ENCODE data around the gene RSAD1.

Gene RSAD1

DNA sequence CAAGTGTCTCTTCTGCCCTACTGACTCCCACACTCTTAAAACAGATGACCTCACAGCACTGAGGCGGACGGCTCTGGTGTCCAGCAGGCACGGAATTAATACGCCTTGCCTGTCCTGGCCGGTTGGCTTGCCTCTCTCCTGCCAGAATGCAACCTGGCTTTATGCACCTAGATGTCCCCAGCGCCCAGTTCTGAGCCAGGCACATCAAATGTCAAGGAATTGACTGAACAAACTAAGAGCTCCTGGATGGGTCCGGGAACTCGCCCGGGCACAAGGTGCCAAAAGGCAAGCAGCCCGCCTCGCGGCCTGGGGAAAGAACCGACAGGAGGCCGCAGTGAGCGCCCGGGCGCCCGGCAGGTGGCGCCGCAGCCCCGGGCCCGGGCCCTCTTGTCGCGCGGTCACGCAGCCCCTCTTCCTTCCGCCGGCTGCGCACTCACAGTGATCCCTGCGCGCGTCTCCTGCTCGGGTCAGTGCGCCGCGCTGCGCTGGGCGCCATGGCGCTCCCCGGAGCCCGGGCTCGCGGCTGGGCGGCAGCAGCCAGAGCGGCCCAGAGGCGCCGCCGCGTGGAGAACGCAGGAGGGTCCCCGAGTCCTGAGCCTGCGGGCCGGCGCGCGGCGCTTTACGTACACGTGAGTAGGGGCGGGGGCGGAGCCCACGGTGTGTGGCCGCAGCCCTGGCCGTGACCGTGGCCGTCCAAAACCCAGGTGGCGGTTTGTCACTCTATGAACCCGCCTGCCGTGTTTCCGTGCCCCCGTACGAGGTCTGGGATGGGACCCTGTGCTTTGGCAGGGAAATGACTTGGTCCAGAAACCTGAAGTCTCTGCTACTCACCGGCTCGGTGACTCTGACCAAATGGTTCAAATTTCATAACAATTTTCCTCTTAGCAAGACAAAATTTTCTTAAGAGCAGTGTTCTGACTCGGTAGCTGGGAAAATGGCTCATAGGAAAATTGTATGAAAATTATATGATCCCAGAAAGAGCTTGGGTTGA is at the start of gene RSAD1:
TSS of gene RSAD1 (plus strand) at position 470 of the 991 bp plus-strand sequence. CDS start at position 495, 25 bp downstream.
- intact Hi-C loops (cut with DNase I): loop anchor here (1.0 kb wide), 1 partner anchor 116 kb away; no protein-coding TSS in a partner anchor
- DNase-seq: peak; percentile 65 to 96 (median 82)

DNA sequence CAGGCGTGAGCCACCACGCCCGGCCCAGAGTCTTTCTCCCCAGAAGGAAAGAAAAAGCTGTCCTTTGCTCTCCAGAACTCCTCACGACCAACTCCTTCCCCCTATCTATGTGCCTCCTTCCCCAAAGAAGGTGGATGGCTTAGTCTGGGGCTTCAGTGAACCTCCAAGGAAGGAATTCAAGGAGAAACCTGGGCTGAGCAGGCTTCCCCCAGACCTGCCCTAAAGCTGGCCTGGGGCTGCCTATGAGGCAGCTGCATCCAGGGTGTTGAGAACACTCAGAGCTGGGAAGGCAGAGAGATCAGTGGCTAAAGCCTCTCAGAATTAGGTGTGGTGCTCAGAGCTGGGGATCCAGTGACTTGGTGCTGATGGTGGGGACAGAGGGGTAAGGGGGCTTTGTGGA is 48.9 kb upstream of the RSAD1 start:
- no peak for DNase-seq
- intact Hi-C loops (cut with DNase I): no loop called here

DNA sequence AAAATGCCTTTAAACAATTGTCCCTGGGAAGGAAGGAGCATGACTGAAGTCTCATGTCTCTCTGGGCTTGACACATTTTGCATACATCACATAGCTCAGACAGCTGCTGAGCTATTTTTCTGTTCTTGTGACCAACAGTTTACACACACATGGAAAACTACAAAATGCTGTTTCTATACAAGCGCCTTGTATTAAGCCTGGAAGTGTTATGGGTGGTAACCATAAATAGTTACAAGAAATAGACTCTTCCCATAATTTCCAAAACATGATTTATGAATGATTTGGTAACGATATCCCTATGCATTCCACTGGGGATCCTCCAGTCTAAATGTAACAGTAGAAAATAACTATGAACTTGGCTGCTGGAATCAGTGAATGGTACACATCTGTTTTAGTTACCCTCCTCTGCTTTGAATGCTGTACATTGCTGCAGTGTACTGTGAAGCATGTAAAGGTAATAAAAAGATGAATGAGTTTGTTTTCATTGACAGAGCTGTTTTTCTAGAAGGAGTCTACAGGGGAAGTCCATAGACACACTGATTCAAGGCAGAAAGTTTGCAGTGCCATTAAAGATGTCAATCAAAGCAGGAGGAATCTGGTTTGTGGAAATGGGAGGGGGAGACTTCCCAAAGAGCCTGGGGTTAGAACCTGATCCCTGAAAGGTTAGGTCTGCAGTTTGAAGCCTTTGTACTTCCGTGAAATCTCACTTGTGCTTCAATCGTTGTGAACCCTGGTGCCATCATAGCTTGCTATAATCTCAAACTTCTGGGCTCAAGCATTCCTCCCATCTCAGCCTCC is 47.6 kb upstream of the RSAD1 start:
- intact Hi-C loops (cut with DNase I): no loop called here
- no peak for DNase-seq

DNA sequence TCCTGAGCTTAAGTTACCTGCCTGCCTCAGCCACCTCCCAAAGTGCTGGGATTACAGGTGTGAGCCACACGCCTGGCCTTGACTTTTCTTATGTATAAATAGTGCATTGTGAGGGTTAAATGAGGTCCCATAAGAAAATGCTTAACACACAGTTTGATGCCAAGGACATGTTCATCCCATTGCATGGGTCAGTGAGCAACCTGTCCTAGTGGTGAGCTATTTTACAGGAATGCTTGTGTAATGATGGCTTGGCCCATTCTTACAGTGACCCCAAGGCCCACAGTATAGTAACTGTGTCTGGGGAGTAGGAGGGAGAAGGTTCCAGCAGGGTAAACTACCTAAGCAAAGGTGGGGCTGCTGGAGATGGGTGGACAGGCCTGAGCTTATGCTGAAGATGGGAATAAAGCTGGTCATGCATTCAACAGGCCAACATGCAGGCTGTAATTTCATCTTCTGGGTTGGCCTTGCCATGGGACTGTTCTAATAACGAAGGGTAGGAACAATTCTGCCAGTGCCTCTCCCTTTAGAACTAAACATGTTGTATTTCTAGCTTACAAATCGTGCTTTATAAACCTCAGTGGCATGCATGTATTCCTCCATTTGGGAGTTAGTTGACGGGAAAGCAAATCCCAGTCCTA is 46.4 kb upstream of the RSAD1 start:
- intact Hi-C loops (cut with DNase I): no loop called here
- DNase-seq: no peak

DNA sequence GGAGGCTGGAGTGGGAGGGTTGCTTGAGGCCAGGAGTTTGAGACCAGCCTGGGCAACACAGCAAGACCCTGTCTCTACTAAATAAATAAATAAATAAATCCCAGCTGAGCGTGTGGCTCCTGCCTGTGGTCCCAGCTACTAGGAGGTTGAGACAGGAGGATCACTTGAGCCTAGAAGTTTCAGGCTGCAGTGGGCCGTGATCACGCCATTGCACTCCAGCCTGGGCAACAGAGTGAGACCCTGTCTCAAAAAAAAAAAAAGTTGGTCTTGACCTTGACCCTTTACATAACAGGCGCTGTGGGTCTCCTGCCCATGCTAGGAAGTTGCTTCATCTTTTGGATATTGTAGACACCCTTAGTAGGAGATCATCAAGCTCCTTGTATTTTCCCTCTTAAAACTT is 41.3 kb upstream of the RSAD1 start:
- intact Hi-C loops (cut with DNase I): no loop called here
- peak in 1 of 10 donors; percentile 26 for DNase-seq

DNA sequence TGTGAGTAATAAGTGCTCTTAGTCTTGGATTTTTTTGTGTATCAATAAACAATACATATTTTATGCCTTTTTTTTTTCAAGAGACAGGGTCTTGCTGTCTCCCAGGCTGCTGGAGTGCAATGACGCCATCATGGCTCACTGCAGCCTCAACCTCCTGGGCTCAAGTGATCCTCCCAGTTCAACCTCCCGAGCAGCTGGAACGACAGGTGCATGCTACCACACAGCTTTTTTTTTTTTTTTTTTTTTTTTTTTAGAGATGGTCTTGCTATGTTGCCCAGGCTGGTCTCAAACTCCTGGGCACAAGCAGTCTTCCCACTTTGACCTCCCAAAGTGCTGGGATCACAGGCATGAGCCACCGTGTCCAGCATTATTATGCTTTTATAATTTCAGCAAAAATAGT is 39.7 kb upstream of the RSAD1 start:
- DNase-seq: peak in 1 of 10 donors; percentile 29
- intact Hi-C loops (cut with DNase I): no loop called here

DNA sequence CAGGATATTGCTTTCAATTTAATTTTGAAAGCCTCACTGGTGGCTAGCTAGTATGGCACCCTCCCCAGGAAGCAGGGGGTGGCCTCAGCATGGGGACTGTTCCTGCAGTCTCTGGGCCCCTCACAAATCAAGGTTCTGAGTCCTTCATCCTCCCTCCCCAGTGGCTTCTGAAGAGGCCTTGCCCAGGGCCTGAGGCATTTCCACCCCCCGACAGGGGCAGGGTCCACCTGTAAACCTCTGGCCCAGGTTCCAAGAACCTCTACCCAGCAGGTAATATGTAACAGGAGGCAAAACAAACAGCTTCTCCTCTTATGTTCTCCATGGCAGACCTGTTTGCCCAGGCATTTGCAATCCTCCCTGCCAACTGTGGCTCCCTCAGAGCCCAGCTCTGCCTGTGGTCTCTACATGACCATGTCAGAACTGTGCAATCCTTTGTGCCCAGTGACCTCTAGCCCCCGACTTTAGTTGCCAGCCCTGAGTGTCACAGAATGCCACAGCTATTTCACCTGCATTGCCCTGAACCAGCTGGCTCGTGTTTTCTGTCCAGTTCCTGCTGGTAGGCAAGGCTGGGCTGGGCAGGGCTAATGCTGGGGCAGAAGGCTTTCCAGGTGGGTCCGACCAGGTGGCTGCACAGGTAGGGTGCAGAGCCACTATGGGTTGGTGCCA is 38.4 kb upstream of the RSAD1 start:
- DNase-seq: peak in 1 of 10 donors; percentile 49
- intact Hi-C loops (cut with DNase I): no loop called here

DNA sequence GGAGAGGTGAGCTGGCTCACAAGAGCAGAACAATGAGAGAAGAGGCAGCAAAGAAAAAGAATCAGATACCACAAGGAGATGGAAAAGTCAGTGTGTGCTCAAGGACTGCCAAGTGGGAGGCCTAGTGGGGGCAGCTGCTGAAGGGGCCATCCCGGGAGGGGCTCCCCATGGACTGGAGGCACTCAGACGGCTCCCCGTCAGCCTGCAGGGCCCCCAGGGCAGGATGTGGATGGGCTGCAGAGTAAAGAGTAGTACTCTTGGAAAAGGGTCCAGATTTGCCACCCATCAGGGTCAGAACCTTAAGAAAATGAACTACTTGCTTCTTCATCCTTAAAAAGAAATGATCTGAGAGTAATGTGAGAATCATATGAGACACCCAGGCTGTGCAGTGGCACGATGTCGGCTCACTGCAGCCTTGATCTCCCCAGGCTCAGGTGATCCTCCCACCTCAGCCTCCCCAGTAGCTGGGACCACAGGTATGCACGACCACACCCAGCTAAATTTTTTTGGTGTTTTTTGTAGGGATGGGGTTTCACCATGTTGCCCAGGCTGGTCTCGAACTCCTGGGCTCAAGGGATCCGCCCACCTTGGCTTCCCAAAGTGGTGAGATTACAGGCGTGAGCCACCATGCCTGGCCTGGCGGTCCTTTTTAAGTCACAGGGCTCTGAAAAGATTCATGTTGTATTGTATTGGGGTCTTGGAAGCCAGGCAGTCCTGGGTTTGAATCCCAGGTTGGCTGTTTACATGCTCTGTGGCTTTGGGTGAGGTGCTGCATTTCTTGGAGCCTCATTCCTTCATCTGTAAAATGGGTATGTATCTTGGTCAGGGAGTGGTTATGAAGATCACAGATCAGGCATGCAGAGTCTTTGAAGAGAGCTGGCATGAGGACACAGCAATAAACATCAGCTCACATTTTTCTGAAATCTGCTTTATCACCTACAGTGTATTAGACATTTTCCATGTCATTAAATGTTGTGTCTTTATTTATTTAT is 37.5 kb upstream of the RSAD1 start:
- intact Hi-C loops (cut with DNase I): no loop called here
- peak in 1 of 10 donors; percentile 69 for DNase-seq

DNA sequence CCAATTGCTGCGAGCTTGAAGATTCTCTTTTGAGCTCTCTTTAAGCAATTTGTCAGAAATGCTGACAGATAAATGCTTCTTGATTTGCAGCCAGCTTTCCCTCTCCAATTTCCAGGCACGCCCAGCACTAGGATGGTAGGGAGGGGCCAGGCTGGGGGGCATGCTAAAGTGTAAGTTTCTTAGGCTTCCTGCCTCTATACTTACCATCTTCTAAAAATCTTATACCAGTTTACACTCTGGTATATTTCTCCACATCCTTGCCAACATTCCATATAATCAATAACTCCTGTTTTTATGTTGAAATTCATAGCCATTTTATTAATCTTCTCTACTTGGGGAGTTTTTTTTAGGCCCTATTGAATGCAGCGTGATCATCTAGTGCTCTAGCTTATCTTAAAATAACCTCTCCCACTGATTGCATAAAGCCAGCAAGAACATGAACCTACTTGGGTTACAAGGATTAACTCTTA is 35.1 kb upstream of the RSAD1 start:
- intact Hi-C loops (cut with DNase I): no loop called here
- DNase-seq: no peak

DNA sequence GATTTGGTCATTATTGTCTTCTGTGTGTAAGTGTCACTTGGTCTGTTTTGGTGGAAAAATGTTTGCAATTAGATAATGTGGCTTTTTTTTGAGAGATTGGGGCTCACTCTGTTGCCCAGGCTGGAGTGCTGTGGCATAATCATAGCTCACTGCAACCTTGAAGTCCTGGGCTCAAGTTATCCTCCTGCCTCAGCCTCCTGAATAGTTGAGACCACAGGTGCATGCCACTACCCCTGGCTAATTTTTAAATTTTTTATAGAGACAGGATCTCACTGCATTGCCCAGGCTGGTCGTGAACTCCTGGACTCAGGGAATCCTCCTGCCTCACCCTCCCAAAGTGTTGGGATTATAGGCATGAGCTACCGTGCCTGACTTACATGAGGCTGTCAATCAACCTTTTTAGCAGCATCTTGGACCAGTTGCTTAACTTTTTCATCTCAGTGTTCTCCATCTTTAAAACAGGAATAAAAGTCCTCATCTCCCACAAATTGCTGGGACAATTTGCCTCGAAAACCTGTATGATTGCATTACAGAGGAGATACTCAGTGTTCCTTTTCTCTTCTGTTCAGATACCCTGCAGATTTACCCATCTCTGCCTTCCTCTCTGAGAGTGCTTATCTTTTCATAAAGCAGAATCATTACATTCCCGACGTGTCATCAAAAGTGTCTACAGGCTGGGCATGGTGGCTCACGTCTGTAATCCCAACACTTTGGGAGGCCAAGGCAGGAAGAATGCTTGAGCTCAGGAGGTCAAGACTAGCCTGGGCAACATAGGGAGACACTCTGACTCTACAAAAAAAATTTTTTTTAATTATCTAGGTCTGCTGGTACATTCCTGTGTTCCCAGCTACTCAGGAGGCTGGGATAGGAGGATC is 33.6 kb upstream of the RSAD1 start:
- intact Hi-C loops (cut with DNase I): no loop called here
- peak in 1 of 10 donors; percentile 12 for DNase-seq

DNA sequence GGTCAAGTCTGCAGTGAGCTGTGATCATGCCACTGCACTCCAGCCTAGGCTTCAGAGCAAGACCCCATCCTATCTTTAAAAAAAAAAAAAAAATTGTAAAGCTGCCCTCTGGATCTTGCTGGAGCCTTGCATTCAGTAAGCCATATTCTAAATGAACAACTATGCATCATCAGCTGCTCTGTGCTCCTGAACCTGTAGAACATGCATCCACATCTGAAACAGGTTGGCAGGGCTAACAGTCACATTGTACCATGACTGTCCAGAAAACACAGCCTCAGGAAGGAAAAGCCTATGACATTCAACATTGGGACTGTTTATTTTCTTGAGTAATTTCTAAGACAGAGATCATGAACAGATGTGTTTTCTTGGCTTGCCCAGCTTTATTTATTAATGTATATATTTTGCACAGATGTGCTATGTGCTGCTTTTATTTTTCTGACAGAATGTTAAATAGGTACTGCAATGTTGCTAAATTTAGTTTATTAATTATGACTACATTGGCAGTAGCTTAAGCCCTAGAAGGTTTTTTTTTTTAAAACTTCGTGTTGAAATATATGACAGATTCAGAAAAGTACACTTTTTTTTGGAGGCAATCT is 32.8 kb upstream of the RSAD1 start:
- peak in 1 of 10 donors; percentile 3 for DNase-seq

DNA sequence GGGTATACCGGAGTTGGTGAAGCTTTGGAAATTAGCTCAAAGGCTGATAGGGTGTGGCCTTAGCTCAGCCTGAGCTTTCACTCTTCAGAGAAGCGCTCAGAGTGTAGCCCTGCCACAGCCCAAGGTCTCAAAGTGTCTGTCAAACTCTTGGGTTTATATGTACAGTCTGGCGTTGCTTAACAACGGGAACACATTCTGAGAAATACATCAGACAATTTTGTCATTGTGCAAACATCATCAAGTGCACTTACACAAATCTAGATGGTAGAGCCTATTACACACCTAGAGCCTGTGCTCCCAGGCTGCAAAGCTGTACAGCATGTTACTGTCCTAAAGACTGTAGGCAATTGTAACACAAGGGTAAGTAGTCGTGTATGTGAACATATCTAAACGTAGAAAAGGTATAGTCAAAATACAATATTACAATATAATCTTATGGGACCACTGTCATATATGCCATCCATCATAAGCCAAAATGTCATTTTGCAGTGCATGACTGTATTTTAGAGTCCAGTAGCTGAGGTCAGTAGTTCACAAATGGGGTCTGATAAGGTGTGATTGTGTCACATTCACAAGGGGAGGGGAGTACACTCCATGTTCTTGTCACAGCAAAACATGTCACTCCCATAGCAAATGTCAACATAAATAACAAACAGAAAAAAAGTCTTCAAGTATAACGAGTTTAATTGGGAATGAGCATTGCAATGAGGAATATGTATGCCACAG is 30.6 kb upstream of the RSAD1 start:
- intact Hi-C loops (cut with DNase I): no loop called here
- DNase-seq: peak in 2 of 10 donors; percentile 32

More for the DNA sequence above, 32.8 kb upstream of the RSAD1 start:
- intact Hi-C loops (cut with DNase I): no loop called here

DNA sequence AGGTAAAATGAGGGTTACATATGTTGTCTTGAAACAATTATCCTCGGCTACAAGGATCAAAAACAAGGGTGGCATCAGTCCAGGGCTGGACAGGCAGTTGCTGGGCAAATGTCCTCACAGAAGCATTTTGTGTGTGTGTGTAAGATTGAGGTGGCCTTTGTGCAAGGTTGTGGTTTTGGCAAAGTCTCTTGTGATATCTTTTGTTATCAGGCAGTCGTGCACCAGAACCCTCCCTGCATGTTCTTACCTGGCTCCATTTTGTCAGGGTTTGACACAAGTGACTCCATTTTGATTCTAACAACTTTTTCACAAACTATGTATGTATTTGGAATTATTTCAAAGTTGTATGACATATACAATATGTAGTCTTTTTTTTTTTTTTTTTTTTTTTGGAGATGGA is 30.0 kb upstream of the RSAD1 start:
- peak in 1 of 10 donors; percentile 7 for DNase-seq
- intact Hi-C loops (cut with DNase I): no loop called here

DNA sequence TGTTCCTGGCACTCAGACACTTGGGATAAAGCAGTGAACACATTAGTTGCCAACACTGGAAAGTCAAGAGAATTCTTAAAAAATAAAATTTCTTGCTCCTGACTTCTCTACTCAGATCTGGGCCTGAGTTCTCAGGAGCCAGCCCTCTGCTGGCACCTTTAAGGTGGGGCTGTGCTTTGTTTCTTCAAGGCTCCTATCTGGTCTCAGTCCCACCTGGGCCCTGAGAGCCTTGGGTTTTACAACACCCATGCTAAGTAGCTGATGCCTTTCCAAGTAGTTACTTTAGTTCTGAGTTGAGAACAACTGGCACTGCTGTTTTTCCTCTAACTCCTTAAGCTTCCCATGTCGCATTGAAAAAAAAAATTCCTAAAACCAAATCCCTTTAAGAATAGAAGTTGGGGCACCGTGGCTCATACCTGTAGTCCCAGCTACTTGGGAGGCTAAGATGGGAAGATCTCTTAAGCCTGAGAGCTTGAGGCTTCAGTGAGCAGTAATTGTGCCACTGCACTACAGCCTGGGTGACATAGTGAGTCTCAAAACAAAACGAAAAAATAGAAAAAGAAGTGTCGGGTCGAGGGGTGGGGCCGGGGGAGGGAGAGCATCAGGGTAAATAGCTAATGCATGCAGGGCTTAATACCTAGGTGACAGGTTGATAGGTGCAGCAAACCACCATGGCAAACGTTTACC is 26.6 kb upstream of the RSAD1 start:
- peak in 1 of 10 donors; percentile 24 for DNase-seq
- intact Hi-C loops (cut with DNase I): no loop called here

DNA sequence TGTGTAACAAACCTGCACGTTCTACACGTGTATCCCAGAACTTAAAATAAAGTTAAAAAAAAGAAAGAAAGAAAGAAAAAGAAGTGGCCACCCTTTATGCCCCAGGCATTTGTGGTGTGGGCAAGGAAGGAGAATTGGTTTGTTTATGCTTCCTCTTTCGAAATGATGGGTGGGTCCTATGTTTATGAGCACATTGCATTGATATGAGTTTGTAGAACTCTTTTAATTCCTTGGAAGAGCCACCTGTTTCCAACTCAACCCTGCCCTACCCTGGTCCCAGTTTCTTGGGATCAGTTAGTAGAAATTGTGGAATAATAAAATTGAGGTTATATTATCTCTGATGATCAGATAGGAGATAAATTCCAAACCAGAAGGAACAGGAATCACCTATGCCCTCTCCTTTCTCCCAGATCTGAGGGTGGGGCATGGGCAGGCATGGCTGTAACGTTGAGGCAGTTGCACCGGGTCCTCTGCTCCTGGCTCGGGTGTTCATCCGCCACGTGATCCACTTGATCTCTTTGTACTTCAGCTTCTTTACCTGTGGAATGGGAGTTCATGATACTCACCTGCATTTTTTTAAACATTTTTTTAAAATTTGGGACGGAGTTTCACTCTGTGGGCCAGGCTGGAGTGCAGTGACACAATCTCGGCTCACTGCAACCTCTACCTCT is 25.9 kb upstream of the RSAD1 start:
- intact Hi-C loops (cut with DNase I): no loop called here
- DNase-seq: peak in 2 of 10 donors; percentile 38 to 66

DNA sequence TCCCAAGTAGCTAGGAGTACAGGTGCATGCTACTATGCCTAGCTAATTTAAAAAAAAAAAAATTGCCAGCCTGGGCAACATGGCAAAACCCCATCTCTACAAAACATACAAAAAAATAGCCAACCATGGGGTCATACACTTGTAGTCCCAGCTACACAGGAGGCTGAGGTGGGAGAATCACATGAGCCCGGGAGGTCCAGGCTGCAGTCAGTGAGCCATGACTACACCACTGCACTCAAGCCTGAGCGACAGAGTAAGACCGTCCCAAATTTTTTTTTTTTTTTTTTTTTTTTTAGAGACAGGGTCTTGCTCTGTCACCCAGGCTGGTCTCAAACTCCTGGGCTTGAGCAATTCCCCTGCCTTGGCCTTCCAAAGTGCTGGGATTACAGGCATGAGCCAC is 24.8 kb upstream of the RSAD1 start:
- intact Hi-C loops (cut with DNase I): no loop called here
- peak in 2 of 10 donors; percentile 8 to 18 for DNase-seq

Data from posterior cingulate gyrus (tissue), 11 donors.